Gastroesophageal sphincter (tissue), 4 donors: ENCODE data around the gene ESD. TPM values are rescaled to one million over a fixed set of nuclear protein-coding genes. Genes with fewer than 3 reads are reported as not detected.

Experiments used
- ATAC-seq: fragments of 150-250 bp; one replicate; pipeline ENCODE4 v1.9.1; 2016; ENCODE audit warnings: mild to moderate bottlenecking, moderate library complexity
- H3K27ac ChIP-seq, 4 donors: fragments of 200-600 bp; sonication (generic) in 3 of 4; 1 replicate in 3 of 4; 2 replicates in 1 of 4; pipeline ENCODE4 v1.5.1; 2016 to 2019
- H3K27me3 ChIP-seq: fragments of 200-600 bp; sonication (generic); one replicate; pipeline ENCODE4 v1.5.1; 2019
- H3K36me3 ChIP-seq, 2 donors: fragments of 200-600 bp; sonication (generic); one replicate each; pipeline ENCODE4 v1.5.1; 2019; ENCODE audit warnings: control low read depth in 1 of 2
- H3K4me1 ChIP-seq, 3 donors: fragments of 200-600 bp; sonication (generic); 1 replicate in 2 of 3; 2 replicates in 1 of 3; pipeline ENCODE4 v1.5.1; 2016 to 2019; ENCODE audit warnings: control low read depth in 2 of 3
- H3K4me3 ChIP-seq, 2 donors: fragments of 200-600 bp; sonication (generic); one replicate each; pipeline ENCODE4 v1.5.1; 2019; ENCODE audit warnings: mild to moderate bottlenecking in 1 of 2, moderate library complexity in 1 of 2
- H3K9me3 ChIP-seq, 3 donors: fragments of 200-600 bp; sonication (generic); one replicate each; pipeline ENCODE4 v1.5.1; 2017 to 2019; ENCODE audit warnings: control low read depth in 2 of 3
- CTCF ChIP-seq, 4 experiments: fragments of 200-600 bp in 2 of 4; fragments of 450-650 bp in 2 of 4; sonication (generic) in 1 of 4; IDR thresholded peaks; one replicate each; pipeline ENCODE4 v1.5.1; 2017 to 2019; ENCODE audit warnings: antibody characterized with exemption in 4 of 4, mild to moderate bottlenecking in 2 of 4, moderate library complexity in 2 of 4
- EP300 ChIP-seq: sonication (generic); formaldehyde crosslinking; IDR thresholded peaks from one replicate; pipeline ENCODE4 v1.6.1; 2017; ENCODE audit warnings: antibody characterized with exemption, mild to moderate bottlenecking
- POLR2A ChIP-seq, 2 donors: fragments of 450-650 bp; IDR thresholded peaks; one replicate each; pipeline ENCODE4 v1.6.1; 2017; ENCODE audit warnings: antibody characterized with exemption in 2 of 2, mild to moderate bottlenecking in 2 of 2, moderate library complexity in 1 of 2
- POLR2AphosphoS5 ChIP-seq: sonication (generic); formaldehyde crosslinking; IDR thresholded peaks from one replicate; pipeline ENCODE4 v1.6.1; 2017; ENCODE audit warnings: antibody characterized with exemption
- WGBS, 2 donors: methylation state at CpG; one replicate each; pipeline ENCODE4 v1.1.5; 2018; ENCODE audit warnings: low coverage in 1 of 2; 5-methylcytosine and 5-hydroxymethylcytosine counted together
- total RNA-seq, 4 donors: library from RNA; depleted of rRNA; stranded (reverse); fragments of >200 nt; gene quantifications; one replicate each; pipeline ENCODE4 v1.1.0, GENCODE V29; 2016

ESD gene
- total RNA-seq, 4 donors from 2014 or later, result 136 to 186 (median 166) TPM

GRCh38 chr13:46739447-46740098, 57.4 kb downstream of the ESD start:
- Histone ChIP-seq H3K27ac (no peak overlapping the region), H3K4me3 (no peak overlapping the region), H3K4me1 (peaks cover 0 to 13% (median 0%) of the 10 kb centered on the region in 3 donors), H3K9me3 (no peaks in the 10 kb centered on the region), H3K27me3 (no peaks in the 10 kb centered on the region), H3K36me3 (peaks cover 0 to 87% of the 10 kb centered on the region in 2 donors)
- WGBS, 2 donors, result 71 to 94% methylated on average over 4 of the region's 4 CpGs
- ATAC-seq, result no peak
- TF ChIP-seq CTCF (IDR thresholded peaks at IDR 0.05), result no peak
- TF ChIP-seq POLR2A (IDR thresholded peaks at IDR 0.05), result no peak
- no peak for TF ChIP-seq EP300
- TF ChIP-seq POLR2AphosphoS5, result no peak

GRCh38 chr13:46738766-46739165, 58.2 kb downstream of the ESD start:
- Histone ChIP-seq H3K27ac (no peak overlapping the region), H3K4me1 (peaks cover 0 to 13% (median 0%) of the 10 kb centered on the region in 3 donors), H3K9me3 (no peaks in the 10 kb centered on the region), H3K4me3 (no peak overlapping the region), H3K27me3 (no peaks in the 10 kb centered on the region), H3K36me3 (peaks cover 0 to 87% of the 10 kb centered on the region in 2 donors)
- no peak for ATAC-seq
- TF ChIP-seq POLR2A (IDR thresholded peaks at IDR 0.05) (no peak), EP300 (no peak), POLR2AphosphoS5 (no peak), CTCF (IDR thresholded peaks at IDR 0.05) (no peak)
- 67 to 100% methylated on average over 1 of the region's 1 CpG for WGBS, 2 donors

- TF ChIP-seq EP300, result no peak
- TF ChIP-seq CTCF (IDR thresholded peaks at IDR 0.05), result no peak
- no peak for TF ChIP-seq POLR2A (IDR thresholded peaks at IDR 0.05)
- no peak for TF ChIP-seq POLR2AphosphoS5
- no peak for ATAC-seq
- H3K36me3 ChIP-seq, result peaks cover 0 to 89% of the 10 kb centered on the region in 2 donors
- no peak overlapping the region for H3K27ac ChIP-seq
- H3K9me3 ChIP-seq, result no peaks in the 10 kb centered on the region
- H3K4me3 ChIP-seq, result no peak overlapping the region
- peaks cover 0 to 13% (median 0%) of the 10 kb centered on the region in 3 donors for H3K4me1 ChIP-seq
- WGBS, 2 donors, result 61 to 84% methylated on average over 2 of the region's 2 CpGs
- H3K27me3 ChIP-seq, result no peaks in the 10 kb centered on the region
Observed at GRCh38 chr13:46738055-46738454, 58.9 kb downstream of the ESD start.

GRCh38 chr13:46736541-46737310, 60.2 kb downstream of the ESD start:
- TF ChIP-seq CTCF (IDR thresholded peaks at IDR 0.05), result no peak
- no peak for TF ChIP-seq POLR2A (IDR thresholded peaks at IDR 0.05)
- TF ChIP-seq POLR2AphosphoS5, result no peak
- TF ChIP-seq EP300, result no peak
- Histone ChIP-seq H3K27me3 (no peaks in the 10 kb centered on the region), H3K36me3 (peaks cover 0 to 89% of the 10 kb centered on the region in 2 donors), H3K4me3 (no peak overlapping the region), H3K27ac (no peak overlapping the region), H3K4me1 (peaks cover 0 to 13% (median 0%) of the 10 kb centered on the region in 3 donors), H3K9me3 (no peaks in the 10 kb centered on the region)
- no peak for ATAC-seq
- 59 to 75% methylated on average over 2 of the region's 2 CpGs for WGBS, 2 donors
